ENCODE results near the gene AJAP1.

DNA sequence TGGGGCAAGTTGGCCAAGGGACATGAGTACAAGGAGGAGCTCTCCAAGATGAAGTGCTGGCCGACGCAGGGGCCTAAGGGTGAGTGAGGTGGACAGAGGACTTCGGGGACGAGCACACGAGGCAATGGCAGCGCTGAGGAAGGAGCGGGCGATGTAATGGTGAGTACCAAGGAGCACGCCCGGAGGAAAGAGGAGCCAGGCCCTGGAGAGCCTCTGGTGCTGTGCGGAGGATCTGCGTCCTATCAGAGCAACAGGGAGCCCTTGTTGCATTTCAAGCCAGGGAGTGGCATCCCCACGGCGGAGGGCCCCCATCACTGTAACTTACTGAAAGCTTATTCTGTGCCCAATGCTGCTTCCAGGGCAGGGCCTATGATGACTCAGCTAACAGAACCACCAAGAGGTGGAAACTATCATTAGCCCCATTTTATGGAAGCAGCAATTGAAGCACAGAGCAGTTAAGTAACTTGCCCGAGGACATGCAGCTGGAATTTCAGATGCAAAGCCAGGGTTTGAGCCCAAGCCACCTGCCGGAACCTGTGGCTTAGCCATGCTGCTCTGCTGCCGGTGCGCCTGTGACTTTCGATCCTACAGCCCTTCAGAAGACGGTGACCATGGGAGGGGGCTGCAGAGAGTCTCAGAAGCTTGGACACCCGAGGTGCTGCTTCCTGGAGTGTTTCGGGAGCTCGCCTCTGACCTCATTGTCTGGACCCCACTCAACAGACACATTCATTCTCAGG is 17.6 kb upstream of the AJAP1 start:
- no peak for TF ChIP-seq POLR2A (IDR thresholded peaks at IDR 0.05; ENCODE audit: low read depth, low read length)
- TF ChIP-seq POLR2AphosphoS5 (IDR thresholded peaks at IDR 0.05; ENCODE audit: low read depth, low read length), result no peak

All from GM12892 (cell line).